ENCODE results near the gene PCF11.
"Not testable (repeated sequence)": the region's sequence is repeated elsewhere in the genome, so short reads cannot be mapped to it uniquely, and the experiment has no call there.

The PCF11 gene

DNA sequence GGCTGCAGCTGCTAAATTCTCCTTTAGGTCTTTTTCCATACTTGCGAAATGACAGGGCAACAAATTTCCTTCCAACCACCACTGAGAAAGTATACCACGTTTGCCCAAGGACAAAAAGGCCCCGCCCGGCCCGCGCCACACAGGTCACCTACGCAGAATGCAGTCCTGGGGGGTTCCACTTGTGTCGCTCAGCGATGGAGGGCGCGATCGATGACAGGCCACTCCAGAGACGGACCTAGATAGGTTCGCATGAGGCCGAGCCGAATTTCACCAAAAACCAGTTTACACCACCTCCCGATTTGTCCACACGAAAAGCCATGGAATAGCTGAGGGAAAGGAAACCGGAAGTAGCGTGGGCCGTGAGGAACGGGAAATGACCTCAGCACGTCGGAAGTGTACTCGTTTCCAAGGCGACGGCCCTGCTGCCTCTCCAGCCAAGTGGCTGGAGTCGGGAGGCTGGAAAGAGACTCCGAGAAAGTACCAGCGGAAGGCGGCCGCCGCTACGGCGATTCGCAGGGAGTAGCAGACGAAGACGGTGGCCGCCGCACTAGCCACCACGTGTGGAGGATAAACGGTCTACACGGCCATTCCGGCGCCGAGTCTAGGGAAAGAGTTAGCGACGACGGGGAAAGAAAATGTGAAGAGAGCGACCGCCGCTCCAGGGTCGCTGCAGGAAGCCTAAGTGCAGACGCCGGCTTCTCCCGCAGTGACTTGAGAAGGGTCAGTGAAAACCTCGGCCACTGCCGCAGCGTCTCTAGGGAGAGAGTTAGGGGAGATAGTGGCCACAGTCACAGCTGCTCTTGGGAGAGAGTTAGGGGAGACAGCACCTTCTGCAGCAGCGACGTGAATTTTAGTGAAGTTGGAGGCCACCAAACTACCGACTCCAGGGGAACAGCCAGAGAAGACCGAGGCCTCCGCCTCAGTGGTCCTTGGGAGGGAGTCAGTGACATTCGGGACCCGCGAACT lies 36.7 kb downstream of the PCF11 start, which contains the start of gene ANKRD42:
Gene ANKRD42, plus strand, starts transcription at position 398 of the 966 bp plus-strand sequence. CDS start 959 bp downstream, outside the sequence.
- peak; percentile 93 for DNase-seq (ENCODE audit: low spot score)

DNA sequence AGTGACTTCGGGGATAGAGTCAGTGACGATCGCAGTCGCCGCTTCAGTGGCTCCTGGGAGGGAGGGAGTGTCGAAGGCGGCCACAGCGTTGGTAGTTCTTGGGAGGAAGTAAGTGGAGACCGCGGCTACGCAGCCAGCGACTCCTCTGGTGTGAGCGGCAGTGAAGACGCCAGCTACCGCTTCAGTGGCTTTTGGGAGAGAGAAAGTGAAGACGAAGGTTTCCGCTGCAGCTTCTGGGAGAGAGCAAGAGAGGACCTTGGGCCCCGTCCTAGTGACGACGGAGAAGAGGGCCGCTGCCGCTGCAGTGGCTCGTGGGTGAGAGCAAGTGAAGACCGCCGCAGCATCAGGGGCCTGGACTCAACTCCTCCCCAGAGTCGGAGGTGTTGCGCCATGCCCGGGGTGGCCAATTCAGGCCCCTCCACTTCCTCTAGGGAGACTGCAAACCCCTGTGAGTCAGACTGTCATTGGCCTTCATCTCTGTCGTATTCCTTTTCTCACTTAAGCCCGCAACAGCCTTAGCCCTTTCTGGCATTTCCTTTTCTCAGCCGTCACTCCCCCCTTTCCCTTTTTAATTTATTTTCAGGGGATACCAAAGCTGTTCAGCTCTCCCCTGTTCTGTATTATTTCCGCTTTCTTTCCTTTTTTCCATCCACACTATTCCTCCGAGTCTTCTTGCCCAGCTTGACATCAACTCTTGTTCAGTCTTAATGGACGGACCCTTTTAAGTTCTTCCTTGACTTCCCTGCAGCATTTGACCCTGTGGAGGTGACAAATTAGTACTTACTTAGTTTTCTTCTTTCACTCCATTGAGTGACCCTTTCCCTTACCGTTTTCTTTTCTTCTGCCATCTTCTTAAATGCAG lies 37.6 kb downstream of the PCF11 start:
- peak; percentile 16 for DNase-seq (ENCODE audit: low spot score)

DNA sequence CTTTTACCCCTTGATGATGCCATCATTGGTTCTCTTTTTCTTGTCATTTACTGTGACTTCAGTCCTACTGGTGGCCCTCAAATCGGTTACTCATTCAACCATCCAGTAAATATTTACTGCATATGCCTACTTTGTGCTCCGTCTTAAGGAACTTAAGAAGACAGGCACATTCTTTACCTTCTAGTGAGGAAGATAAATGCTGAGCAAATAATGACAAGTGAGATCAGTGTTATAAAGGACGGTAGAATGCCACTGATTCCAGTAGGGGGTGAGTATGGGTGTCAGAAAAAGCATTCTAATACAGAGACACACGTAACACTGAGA lies 38.2 kb downstream of the PCF11 start:
- DNase-seq (ENCODE audit: low spot score) = no peak

DNA sequence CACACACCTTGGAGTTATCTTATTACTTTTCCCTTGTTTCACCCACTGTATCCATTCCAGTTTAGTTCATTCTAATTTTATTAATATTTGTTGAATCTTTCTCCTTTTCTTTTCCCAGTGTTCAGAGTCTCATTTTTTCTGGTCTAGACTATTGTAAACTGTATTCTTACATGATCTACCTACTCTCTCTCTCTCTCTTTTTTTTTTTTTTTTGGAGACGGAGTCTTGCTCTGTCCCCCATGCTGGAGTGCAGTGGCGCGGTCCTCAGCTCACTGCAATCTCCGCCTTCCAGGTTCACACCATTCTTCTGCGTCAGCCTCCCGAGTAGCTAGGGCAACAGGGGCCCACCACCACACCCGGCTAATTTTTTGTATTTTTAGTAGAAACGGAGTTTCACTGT lies 38.7 kb downstream of the PCF11 start:
- no peak for DNase-seq (ENCODE audit: low spot score)

DNA sequence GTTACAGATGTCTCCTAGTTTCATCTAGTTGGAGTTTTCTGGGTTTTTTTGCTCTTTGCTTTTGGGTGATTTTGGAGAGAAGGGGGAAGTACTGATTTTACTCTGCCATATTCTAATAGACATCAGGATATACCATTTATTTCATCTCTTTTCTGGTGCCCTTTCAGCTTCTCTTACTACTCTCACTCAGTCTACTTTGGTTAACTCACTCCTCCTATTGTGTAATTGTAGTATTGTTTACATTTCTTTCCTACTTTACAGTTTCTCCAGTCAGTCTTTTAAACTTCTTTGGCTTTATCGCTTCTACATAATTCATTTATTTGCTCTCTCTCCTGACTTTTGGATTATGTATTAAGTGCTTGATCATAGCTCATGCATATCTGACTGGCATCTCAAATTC lies 43.1 kb downstream of the PCF11 start:
- DNase-seq (ENCODE audit: low spot score) = no peak

DNA sequence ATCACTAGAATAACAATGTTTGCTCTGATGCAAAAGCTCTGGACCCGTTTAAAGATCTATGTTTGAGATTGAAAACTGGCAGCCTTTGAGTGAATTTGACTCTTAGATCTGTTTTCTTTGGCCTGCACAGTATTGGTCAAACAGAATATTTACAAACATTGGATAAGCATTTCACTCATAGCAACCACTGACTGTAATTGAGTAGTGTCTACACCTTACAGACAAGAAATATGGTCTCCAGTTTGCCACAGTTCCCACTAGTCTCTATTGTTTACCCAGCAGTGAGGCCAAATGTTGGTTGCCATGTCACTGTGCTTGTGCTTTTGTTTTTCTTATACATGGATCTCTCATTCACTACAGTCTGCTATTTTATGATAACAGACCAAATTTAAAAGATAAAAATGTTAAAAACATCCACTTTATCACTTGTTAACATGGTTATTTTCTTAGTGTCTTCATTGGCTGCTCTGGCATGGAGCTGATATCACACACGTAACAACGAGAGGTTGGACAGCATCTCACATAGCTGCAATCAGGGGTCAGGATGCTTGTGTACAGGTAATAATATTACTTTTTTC lies 48.8 kb downstream of the PCF11 start:
- no peak for DNase-seq (ENCODE audit: low spot score)

DNA sequence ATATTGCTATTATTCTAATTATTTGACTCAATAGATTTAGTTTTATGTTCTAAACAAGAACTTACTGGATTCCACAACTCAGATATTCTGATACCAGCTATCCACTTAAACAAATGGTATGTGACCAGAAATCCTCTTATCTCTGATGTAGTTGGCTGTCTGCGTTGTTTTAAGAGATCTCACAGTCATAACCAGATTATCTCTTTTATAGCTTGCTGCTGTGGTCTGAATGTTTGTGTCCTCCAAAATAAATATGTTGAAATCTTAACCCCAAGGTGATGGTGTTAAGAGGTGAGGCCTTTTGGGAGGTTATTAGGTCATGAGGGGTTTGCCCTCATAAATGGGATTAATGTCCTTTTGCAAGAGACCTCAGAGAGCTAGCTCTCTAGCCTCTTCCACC lies 49.3 kb downstream of the PCF11 start:
- no peak for DNase-seq (ENCODE audit: low spot score)

DNA sequence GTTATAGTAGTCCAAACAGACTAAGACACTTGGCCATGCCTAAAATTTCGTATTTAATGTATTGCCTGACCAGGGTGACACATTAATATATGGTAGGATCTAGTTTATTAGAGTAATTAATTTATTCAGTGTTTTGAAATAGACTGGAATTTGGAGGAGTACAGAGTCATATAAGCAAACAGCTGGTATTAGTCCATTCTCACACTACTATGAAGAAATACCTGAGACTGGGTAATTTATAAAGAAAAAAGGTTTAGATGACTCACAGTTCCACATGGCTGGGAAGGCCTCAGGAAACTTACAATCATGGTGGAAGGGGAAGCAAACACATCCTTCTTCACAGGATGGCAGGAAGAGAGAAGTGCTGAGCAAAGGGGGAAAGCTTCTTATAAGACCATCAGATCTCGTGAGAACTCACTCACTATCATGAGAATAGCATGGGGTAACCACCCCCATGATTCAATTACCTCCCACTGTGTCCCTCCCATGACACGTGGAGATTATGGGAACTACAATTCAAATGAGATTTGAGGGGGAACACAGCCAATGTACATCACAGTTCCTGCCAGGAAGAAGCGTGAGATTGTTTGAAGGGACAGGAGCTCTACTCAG lies 49.9 kb downstream of the PCF11 start:
- DNase-seq (ENCODE audit: low spot score) = not testable (repeated sequence)

DNA sequence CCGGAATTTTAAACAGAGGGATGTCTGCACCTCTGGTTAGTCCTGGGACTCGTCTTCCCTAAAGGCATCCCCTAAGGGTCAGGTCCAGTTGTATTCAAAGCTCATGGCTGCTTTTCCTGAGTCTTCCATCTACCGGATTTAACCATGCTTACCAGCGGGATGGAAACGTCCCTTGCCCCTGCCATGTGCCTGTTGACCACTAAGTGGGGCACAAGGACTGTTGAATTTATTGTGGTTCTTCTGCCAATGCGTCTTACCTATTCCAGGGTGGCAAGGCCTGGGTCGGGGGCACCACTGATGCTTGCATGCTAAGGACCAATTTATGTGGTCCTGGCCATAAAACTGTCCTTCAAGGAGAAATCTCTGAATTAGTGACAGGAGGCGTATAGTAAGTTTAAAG lies 62.2 kb downstream of the PCF11 start:
- no peak for DNase-seq (ENCODE audit: low spot score)

DNA sequence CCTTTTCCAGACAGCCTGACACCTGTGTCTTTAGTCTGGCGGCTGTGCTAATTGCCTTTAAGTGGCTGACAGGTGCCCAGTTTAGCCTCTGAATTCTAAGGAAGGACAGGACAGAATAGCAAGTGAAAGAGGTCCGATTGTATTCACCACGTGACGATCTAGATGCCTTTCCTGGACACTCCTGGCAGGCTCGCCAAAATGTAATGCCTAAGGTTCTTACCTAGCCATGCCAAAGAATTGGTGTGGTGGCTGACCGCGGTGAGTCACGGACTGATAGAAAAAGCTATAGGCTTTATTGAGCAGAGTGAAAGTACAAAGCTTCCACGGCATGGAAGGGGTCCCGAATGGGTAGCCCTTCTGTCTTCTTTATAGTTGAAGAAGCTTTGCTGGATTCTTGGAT lies 63.3 kb downstream of the PCF11 start:
- no peak for DNase-seq (ENCODE audit: low spot score)

DNA sequence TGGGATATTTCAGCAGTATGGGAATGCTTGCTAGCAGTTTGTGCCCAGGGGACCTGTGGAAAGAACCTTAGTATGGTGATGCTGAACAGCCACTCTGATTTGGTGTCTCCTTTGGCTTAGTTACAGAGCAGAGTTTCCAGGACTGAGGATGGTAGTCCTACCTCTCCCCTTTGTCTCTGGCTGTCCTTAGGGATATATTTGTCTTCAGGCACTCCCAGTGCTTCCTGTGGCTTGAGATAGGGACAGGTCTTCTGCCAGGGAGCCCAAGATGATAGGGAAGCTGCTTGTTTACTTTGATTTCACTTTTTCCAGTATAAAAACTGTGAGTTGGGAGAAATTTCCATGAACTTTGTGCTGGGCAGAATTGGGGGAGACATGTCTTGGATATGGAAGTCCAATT lies 64.8 kb downstream of the PCF11 start:
- DNase-seq (ENCODE audit: low spot score) = no peak

DNA sequence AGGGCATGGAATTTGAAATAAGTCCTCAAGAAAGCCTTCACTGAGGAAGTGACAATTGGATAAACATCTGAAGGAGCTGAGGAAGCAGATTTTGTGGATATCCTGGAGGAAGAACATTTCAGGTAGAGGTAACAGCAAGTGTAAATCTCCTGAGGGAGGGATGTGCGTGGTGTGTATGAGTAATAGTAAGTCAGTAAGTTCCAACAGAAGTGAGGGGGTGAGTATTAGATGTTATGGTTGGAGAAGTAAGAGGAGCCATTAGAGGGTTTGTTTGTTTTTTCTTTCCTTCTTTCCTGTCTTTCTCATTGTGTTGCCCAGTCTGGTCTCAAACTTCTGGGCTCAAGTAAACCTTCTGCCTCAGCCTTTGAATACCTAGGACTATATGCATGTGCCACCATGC lies 65.6 kb downstream of the PCF11 start:
- DNase-seq (ENCODE audit: low spot score) = no peak

DNA sequence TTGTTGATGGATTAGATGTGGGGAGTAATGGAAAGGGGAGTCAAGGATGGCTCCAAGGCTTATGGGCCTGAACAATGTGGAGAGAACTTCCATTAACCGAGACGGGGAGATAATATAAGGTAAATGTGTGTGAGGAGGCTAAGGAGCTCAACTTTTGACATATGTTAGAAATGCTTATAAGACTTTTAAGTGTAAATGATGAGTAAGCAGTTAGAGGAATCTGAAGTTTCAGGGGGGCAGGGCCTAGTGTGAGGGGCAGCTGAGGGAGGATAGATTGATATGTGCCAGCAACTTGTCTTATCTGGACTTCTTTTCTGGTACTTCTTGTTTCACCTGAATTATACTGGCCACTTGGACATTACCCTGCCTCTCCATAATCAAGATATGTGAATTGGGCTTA lies 66.5 kb downstream of the PCF11 start:
- DNase-seq (ENCODE audit: low spot score) = no peak

DNA sequence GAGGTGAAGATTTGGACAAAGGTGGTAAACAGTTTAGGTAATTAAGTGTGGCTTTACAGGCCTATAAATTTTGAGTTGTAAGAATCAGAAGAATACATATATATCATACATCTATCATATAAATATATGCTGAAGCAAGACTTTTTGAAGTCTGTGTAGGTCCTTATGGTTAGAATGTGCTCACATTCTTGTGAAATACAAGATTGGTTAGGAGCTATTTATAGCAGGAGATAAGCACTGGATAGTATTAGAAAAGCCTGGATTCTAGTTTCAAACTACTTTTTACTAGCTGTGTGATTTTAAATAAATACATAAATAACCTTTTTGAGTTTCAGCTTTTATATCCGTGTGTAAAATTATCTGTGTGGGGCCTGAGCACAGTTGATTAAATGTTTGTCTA lies 78.9 kb downstream of the PCF11 start:
- no peak for DNase-seq (ENCODE audit: low spot score)

All from putamen (tissue), 1 donor.